ENCODE data around the gene KLHL22.

- TF ChIP-seq CTCF (IDR thresholded peaks at IDR 0.05) = peak in 2 of 4 experiments; percentile 44 to 48
- no peak for TF ChIP-seq POLR2A (IDR thresholded peaks at IDR 0.05)
- TF ChIP-seq POLR2AphosphoS5 (IDR thresholded peaks at IDR 0.05) = no peak
These were observed 64.7 kb downstream of the KLHL22 start for GRCh38 chr22:20430720-20431510.
